Measurements from ENCODE around the gene CEACAM20.

GRCh38 chr19:44548736-44549135 lies 19.3 kb upstream of the CEACAM20 start:
- TF ChIP-seq CEBPB (IDR thresholded peaks at IDR 0.05; ENCODE audit: borderline replicate concordance in 1 of 2, low read depth in 2 of 2, low read length in 2 of 2): no peak
- TF ChIP-seq SMC3 (IDR thresholded peaks at IDR 0.05; ENCODE audit: borderline replicate concordance, low read length): no peak
- no peak for TF ChIP-seq CTCF (IDR thresholded peaks at IDR 0.05 in 2 of 3, conservative IDR thresholded peaks at IDR 0.05 in 1 of 3; ENCODE audit: control insufficient read depth in 2 of 3, extremely low read depth in 1 of 3, insufficient read depth in 1 of 3, low read depth in 3 of 3, low read length in 3 of 3)
- TF ChIP-seq EZH2 (IDR thresholded peaks at IDR 0.05; ENCODE audit: borderline replicate concordance, control insufficient read depth, low read depth, low read length): no peak
- TF ChIP-seq YY1 (IDR thresholded peaks at IDR 0.05; ENCODE audit: low read depth, low read length): no peak
- no peak for TF ChIP-seq SP1 (IDR thresholded peaks at IDR 0.05; ENCODE audit: low read depth, low read length)
- TF ChIP-seq SPI1 (IDR thresholded peaks at IDR 0.05; ENCODE audit: borderline replicate concordance, insufficient read depth, low read depth, low read length): no peak
- TF ChIP-seq ATF7 (IDR thresholded peaks at IDR 0.05; ENCODE audit: low read depth): no peak

Measured in GM12878 (cell line).